HG02759 (cell line): ENCODE measurements around the gene FOSB.

ENCODE experiments used
- ATAC-seq: cut with Tn5 transposase; IDR thresholded peaks from one replicate; pipeline ENCODE4 v1.9.1; 2021; ENCODE audit warnings: mild to moderate bottlenecking, moderate library complexity; ENCODE audit not compliant: unreplicated experiment

The FOSB gene

DNA sequence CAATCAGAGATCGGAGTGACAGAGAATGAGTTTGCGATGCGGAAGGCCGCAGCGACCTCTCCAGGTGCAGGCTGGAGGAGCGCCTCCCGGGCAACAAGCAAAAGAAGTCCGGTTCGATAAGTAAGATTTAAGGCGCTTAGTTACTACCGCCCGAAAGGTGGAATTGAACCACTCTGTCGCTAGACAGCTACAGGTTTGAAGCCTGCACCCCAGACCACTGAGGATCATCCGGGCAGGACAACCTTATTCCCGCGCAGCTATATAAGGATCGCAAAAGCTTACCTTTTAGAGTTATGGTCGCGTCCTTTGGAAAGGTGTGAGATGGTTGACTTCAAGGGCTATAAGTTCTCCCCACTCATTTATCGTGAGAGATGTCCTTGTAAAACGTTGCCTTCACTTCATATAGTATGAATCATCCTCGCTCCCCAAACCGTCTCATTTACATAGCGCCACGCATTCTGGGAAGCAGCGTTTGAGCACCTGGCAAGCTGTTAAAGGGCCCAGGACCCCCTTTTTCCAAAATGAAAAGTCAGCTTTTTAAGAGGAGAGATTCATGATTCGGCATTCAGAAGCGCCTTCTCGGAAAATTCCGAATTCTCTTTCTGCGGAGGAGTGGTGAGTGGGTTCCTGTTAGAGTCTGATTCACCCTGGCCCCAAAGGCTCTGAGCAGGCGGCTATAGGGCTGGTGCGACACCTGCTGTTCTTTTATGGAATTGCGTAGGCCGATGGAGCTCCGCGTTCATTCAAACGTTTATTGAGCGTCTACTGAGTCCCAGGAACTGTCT, 10.8 kb downstream of the FOSB start:
- peak; percentile 80 for ATAC-seq

DNA sequence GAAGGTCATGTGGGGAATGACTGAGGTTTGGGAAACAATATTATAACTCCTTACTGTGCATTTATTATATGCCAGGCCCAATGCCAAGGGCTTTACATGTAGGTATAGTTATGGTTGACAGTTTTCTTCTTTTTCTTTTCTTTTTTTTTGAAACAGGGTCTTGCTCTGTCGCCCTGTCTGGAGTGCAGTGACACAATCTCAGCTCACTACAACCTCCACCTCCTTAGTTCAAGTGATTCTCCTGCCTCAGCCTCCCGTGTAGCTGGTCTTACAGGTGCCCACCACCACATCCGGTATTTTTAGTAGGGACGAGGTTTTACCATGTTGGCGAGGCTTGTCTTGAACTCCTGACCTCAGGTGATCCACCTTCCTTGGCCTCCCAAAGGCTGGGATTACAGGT, 15.2 kb downstream of the FOSB start:
- ATAC-seq = no peak

DNA sequence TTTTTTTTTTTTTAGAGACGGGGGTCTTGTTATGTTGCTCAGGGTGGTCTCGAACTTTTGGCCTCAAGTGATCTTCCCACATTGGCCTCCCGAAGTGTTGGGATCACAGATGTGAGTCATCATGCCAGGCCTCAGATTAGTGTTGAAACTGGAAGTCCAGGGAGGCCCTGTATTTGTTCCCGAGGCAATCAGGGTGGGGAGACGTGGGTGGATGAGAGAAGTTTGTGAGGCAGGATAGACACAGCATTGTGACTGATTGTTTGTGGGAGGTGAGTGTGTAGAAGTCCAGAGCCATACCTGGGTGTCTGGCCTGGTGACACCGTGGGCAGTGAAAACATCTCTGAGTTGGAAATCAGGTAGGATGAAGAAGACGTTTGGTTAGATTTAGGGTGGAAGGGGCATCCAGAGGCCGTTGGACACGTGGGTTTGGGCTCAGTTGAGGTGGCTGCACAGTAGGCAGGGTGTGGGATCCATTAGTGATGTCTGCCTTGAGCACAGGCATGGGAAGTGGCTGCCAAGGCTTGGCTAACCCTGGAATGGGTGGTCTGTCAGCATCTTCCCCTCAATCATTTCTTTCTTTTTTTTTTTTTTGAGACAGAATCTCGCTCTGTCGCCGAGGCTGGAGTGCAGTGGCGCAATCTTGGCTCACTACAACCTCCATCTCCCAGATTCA, 16.6 kb downstream of the FOSB start:
- ATAC-seq = no peak

DNA sequence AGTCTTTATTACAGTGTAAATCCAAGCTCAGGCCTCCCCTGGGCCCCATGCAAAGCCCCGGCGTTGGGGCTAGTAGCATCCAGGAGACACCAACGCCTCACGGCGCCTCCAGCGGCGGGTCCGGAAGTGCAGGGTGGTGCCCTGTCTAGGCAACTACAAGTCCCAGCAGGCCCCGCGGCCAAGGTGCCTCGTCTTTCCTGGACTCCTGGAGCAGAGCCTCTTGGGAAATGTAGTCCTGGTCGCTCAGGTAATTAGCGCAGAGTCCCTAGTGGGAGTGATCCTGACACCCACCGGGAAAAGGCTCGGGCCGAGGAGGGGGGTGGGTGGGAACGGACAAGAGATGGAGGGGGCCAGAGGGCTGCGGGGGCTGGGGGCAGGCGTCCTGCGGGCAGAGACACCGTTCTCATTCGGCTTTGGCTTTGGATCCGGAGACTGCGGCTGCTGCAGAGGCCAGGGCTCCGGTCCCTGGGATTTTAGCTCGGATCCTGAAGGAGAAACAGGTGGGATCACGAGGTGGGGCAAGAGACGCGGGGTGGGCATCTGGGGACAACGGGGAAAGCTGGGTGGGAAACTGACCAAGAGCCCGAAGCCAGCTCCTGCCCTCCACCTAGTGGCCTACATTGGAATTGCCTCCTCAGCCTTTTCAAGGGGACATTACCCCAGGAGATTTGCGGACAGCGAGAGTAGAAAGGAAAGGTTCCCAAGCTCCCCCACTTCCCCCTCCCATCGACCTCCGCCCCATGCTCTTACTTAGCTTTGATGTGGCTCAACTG, 17.7 kb downstream of the FOSB start:
- ATAC-seq = peak; percentile 94

DNA sequence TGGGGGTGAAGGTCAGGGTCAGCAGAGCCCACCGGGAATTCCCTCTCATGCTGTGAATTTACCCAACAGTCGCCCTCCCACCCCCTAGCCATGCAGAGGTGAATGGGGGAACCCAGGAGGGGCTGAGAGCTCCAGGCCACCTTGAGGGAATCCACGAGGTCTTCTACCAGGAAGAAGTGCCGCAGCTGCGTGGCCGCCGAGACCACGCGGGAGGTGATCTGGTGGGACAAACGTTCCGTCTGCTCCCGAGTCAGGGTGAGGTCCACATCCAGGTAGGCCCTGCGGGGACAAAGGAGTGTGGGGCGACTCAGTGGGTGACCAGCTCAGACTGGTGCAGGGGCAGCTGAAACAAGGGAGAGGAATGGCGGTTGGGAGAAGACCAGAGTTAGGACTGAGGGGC, 20.9 kb downstream of the FOSB start:
- no peak for ATAC-seq

DNA sequence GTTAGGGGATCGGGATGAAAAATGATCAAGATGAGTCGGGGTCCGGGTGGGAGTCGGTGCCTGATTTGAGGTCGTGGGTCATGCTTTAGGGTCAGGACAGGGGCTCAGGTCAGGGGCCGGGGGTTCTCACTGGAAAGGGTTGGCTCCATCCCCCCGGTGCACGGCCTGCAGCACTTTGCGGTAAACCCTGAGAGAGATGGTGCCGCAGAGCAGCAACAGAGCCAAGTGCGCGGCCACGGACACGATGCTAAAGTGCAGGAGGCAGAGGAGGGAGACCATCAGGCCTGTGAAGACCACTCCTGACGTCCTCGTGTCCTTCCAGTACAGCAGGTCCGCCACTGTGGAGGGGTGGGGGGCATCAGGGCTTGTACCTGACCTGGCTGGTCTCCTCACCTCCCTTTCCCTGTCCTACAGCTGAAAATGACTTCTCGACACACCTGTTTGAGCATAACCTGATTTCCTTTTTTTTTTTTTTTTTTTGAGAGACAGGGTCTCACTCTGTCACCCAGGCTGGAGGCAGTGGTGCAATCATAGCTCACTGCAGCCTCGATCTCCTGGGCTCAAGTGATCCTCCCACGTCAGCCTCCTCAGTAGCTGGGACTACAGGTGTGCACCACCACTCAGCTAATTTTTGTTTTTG, 21.5 kb downstream of the FOSB start:
- no peak for ATAC-seq

DNA sequence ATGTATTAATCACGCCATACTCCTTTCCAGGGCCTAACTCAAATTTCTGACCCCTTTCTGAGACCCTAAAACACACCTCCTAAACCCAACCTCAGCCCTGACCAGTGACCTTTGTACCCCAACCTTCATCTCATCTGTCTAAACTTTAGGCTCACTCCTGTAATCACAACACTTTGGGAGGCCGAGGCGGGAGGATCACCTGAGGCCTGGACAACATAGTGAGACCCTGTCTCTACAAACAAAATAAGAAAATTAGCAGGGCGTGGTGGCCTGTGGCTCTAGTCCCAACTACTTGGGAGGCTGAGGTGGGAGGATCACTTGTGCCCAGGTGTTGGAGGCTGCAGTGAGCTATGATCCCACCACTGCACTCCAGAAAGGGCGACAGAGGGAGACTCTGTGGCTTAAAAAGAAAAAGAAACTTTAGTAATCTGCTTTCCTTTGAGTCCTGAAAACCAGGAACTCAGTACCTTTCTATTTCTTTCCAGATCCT, 24.4 kb downstream of the FOSB start:
- no peak for ATAC-seq

DNA sequence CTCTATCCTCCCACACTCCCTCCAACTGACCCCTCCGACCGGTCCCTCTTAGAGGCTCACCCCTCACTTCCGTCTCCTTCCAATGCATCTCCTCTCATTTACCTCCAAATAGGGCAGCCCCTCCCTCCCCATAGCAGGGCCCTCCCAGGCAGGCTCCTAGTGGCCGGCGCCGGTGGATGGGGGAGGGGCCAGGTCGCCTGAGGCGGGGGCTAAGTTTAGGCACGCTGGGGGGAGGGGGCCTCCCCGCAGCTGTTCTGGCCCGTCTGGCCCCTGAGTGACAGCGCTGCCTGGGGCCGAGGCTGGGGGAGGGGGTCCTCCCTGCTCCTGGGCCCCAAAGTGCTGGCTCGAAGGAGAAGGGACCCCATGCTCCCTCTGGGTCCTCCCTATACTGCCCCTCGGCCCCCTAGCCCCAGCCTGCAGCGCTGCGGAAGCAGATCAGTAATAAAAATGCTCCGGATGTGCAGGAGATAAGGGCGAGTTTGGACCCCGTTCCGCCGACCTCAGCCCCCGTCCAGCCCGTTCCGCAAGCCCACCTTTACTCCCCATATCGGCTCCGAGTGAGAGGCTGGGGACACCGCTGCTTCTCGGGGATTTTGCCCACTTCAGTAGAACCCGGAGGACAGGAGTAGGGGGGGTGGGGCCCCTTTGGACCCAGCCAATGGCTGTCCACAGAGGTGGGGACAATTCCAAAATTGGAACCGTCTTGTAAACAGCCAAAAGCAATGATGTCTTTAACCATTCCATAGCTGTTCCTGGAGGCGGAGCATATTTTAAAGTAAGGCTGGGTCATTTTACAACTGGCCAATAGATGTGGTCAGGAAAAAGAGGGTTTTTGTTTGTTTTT, 25.1 kb downstream of the FOSB start:
- peak; percentile 41 for ATAC-seq

DNA sequence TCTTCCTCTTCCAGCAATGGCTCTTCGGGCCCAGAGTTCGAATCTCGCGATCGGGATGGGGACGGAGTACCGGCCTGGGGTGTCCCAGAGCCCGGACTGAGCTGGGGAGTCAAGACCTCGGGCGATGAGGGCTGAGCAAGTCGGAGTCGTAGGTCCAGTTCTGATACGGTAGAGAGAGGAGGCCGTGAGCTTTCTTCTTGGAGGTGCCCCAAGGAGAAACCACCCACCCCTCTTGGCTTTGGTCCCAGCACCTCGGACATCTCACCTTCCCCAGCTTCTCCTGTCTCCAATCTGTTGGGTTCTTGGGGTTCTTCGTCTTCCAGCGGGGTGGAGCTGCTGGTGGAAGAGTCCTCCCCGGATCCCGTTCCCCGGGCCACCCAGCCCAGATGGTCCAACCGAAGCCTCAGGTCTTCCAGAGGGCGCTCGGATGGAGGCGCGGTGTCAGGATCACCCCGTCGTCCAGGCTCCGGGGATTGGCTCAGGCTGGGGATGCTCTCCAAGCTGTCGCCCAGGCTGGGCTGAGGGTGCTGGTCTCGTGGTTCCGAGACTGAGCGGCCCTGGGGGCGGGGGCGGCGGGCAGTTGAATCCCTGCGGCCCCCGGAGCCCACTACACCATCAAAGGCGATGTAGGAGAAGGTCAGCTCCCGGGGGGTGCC, 26.6 kb downstream of the FOSB start:
- ATAC-seq = no peak

DNA sequence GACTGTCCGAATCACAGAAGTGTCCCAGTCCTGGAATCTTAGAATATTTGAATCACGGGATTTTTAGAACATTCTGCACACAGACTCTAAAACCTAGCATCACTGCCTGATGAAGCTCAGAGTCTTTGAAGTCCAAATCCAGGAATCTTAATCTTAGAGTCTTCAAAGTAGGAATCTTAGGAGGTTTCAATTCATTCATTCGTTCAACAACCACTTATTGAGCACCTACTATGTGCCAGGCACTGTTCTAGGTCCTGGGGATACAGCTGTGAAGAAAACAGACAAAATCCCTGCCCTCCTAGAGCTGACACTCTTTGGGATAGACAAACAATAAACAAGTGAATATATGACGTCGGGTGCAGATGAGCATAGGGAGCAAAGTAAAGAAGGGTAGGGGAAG, 27.4 kb downstream of the FOSB start:
- ATAC-seq = no peak

DNA sequence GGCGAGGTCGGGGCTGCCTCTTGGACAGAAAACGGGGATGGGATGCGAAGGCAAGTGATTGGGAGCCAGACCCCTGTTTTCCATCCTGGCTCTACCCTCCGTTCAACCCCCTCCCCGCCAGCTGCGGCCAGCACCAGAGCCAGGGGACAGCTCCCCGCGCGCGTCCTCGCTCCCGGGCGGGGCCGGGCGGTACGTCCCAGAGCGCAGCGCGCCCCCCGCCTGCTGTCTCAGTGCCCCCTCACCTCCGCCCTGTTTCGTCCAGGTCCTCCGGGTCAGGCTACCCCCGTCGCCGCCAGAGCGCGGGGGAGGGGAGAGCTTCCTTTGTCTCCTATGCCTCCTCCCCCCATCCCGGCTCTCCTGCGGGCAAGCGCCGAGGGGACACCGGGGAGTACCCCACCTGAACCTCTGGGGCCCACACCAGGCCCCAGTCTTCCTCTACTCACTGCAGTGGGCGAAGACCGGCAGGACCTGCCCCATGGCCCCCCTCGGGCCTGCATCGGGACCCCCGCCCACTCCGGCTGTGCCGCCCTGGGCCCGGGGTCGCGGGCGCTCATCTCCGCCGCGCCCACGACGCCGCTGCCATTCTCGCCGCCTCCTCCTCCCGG, 28.7 kb downstream of the FOSB start:
- ATAC-seq = peak; percentile 12

DNA sequence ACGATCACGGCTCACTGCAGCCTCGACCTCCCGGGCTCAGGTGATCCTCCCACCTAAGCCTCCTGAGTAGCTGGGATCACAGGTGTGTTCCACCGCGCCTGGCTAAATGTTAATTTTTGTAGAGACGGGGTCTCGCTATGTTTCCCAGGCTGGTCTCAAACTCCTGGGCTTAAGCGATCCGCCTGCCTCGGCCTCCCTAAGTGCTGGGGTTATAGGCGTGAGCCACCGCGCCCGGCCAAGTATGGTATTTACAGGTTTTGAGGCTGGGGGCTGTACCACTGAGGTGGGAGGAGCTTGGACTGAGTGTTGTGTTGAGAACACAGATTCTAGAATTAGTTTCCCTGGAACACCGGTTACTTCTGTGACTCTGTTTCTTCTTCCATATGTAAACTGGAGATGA, 30.0 kb downstream of the FOSB start:
- ATAC-seq = no peak

DNA sequence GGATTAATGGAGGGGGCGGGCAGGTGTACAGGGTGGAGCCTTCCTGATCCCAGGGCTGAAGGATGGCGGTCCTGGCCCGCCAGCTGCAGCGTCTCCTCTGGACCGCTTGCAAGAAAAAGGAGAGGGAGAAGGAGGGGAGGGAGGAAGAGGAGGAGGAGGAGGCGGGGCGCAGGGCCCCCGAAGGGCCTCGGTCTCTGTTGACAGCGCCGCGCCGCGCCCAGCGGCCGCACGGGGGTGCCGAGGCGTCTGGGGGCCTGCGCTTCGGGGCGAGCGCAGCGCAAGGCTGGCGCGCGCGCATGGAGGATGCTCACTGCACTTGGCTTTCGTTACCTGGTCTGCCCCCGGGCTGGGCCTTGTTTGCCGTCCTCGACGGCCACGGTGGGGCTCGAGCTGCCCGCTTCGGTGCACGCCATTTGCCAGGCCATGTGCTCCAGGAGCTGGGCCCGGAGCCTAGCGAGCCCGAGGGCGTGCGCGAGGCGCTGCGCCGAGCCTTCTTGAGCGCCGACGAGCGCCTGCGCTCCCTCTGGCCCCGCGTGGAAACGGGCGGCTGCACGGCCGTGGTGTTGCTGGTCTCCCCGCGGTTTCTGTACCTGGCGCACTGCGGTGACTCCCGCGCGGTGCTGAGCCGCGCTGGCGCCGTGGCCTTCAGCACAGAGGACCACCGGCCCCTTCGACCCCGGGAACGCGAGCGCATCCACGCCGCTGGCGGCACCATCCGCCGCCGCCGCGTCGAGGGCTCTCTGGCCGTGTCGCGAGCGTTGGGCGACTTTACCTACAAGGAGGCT, 30.8 kb downstream of the FOSB start, which contains the start of gene PPM1N:
Gene PPM1N (plus strand): TSS at position 33 of the 785 bp plus-strand sequence. CDS start 30 bp downstream, at position 63.
- peak; percentile 38 for ATAC-seq

DNA sequence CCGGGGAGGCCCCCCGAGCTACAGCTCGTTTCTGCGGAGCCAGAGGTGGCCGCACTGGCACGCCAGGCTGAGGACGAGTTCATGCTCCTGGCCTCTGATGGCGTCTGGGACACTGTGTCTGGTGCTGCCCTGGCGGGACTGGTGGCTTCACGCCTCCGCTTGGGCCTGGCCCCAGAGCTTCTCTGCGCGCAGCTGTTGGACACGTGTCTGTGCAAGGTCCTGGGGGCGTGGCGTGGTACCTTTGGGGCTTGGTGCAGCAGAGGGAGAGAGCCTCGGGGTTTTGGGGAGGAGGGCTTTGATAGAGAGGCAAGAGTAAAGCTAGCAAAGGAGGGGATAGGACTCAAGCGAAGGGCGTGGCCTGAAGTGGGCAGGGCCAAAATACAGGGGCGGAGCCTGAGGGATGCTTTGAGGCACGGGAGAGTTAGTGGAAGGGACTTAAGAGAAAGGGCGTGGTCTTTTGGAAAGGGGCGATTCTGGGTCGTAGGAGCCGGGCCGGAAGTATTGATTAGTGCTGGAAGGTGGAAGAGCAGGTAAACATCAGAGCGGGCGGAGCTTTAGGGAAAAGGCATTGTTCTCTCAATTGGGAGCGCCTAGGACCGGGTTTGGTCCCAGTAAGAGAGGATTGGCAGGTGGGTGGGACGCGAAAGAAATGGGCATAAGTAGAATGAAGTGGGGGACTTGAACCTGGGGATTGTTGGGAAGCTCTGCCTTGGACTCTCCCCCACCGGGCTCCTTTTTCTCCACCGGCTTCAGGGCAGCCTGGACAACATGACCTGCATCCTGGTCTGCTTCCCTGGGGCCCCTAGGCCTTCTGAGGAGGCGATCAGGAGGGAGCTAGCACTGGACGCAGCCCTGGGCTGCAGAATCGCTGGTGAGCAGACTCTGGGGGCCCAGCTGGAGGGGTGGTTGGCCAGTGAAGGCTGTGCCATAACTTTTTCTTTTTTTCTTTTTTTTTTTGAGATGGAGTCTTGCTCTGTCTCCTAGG, 31.7 kb downstream of the FOSB start:
- ATAC-seq = no peak

DNA sequence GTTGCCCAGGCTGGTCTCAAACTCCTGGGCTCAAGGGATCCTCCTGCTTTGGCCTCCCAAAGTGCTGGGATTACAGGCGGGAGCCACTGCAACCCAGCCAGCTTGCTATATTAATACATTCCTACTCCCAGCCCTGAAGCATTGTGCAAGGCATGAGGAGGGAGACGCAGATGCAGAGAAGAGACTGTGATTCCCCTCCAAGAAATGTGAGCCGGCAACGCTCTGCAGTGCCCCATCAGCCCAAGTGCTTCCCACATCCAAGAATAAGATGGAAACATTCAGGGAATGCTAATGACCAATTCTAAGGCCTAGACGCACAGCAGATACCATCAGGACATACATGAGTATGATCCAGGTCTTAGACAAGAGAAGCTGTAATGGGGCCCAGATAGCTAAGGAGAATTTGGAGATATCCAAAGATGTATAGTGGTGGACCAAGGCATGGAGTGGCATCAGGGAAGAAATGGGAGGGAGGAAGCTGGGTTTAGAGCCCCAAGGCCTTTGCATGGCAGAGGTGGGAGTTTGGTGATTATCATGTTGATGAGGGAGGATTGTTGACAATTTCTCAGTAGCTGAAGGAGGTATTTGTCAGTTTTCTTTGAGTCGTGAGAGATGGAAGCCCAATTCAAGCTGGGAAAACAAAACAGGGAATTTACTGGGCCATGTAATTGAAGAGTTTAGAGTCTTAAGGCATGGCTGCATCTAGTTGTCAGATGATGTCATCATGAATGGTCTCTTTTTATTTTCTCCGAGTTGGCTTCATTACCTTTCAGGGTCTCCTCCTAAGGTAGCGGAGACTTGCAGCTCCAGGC, 33.3 kb downstream of the FOSB start:
- ATAC-seq = no peak

DNA sequence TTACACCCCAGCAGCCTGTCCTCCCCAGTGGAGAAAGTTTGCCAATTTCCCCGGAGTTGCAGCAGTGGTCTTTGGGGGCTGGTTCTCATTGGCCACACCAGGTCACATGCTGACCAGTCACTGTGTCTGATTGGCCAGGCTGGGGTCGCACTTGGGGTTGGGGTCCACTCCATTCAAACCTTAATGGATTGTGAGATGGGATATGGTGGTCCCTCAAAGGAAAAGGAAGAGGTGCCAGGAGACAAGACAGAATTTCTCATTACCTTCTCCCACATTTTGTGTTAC, 33.9 kb downstream of the FOSB start:
- no peak for ATAC-seq

DNA sequence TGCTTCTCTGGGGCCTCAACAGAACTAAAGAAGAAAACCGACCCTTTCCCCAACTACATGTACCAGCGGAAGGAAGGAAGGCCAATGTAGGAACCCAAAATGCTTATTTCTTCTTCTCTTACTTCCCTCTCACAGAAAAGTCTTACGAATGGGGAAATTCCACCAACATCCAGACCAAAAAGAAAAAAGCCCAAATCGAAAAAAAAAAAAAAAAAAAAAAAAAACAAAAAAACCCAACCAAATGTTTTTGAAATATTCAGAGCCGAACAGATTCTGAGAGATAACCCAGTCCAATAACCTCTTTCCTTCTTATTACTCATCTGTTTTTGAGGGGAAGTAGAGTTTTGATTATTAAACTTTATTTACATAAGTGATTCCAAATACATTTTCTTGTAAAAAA, 34.3 kb downstream of the FOSB start:
- no peak for ATAC-seq
